ENCODE results near the gene HCFC2. TPM values are rescaled to one million over a fixed set of nuclear protein-coding genes. Genes with fewer than 3 reads are reported as not detected.

HCFC2 gene
- total RNA-seq, 4 donors from 2014 or later: 13.3 to 46.4 (median 20.2) TPM

GRCh38 chr12:104058802-104059201 lies 5.5 kb upstream of the HCFC2 start:
- no peaks in the 10 kb centered on the region for H3K27me3 ChIP-seq
- in situ Hi-C loops (cut with MboI; ENCODE audit: low pct_ligation_motif_present in 1 of 4, low pct_unique_long_range_greater_than_20kb in 1 of 4, low sequenced_read_pairs in 3 of 4): no loop called here
- peaks cover 0 to 17% (median 12%) of the 10 kb centered on the region in 4 donors for H3K4me1 ChIP-seq
- intact Hi-C loops (cut with DNase I; ENCODE audit: low total_unique reads): no loop called here
- no peaks in the 10 kb centered on the region for H3K9me3 ChIP-seq
- no peak overlapping the region for H3K27ac ChIP-seq
- H3K36me3 ChIP-seq: no peaks in the 10 kb centered on the region
- no peak for DNase-seq
- H3K4me3 ChIP-seq: no peak overlapping the region
- TF ChIP-seq POLR2AphosphoS5 (IDR thresholded peaks at IDR 0.05) (no peak), CTCF (IDR thresholded peaks at IDR 0.05) (no peak), EP300 (IDR thresholded peaks at IDR 0.05; ENCODE audit: low read depth) (no peak), POLR2A (IDR thresholded peaks at IDR 0.05) (no peak)
- 79 to 100% methylated on average over 2 to 4 of the region's 4 CpGs for WGBS, 2 donors (ENCODE audit: low coverage in 1 of 2)

GRCh38 chr12:104059963-104060362 lies 4.4 kb upstream of the HCFC2 start:
- TF ChIP-seq POLR2A (IDR thresholded peaks at IDR 0.05) (no peak), POLR2AphosphoS5 (IDR thresholded peaks at IDR 0.05) (no peak), EP300 (IDR thresholded peaks at IDR 0.05; ENCODE audit: low read depth) (no peak)
- in situ Hi-C loops (cut with MboI; ENCODE audit: low pct_ligation_motif_present in 1 of 4, low pct_unique_long_range_greater_than_20kb in 1 of 4, low sequenced_read_pairs in 3 of 4): no loop called here
- Histone ChIP-seq H3K36me3 (no peaks in the 10 kb centered on the region), H3K4me3 (no peak overlapping the region), H3K9me3 (no peaks in the 10 kb centered on the region), H3K27ac (no peak overlapping the region), H3K4me1 (peaks cover 0 to 17% (median 12%) of the 10 kb centered on the region in 4 donors), H3K27me3 (no peaks in the 10 kb centered on the region)
- intact Hi-C loops (cut with DNase I; ENCODE audit: low total_unique reads): no loop called here
- DNase-seq: no peak
- 68 to 90% methylated on average over 2 of the region's 2 CpGs for WGBS, 2 donors (ENCODE audit: low coverage in 1 of 2)

GRCh38 chr12:104060791-104061190 lies 3.5 kb upstream of the HCFC2 start:
- Histone ChIP-seq H3K9me3 (no peaks in the 10 kb centered on the region), H3K4me3 (no peak overlapping the region), H3K36me3 (no peaks in the 10 kb centered on the region), H3K27ac (no peak overlapping the region), H3K27me3 (no peaks in the 10 kb centered on the region), H3K4me1 (peaks cover 7 to 21% (median 16%) of the 10 kb centered on the region in 4 donors)
- in situ Hi-C loops (cut with MboI; ENCODE audit: low pct_ligation_motif_present in 1 of 4, low pct_unique_long_range_greater_than_20kb in 1 of 4, low sequenced_read_pairs in 3 of 4): no loop called here
- no peak for TF ChIP-seq POLR2A (IDR thresholded peaks at IDR 0.05)
- TF ChIP-seq POLR2AphosphoS5 (IDR thresholded peaks at IDR 0.05): no peak
- no peak for TF ChIP-seq CTCF (IDR thresholded peaks at IDR 0.05)
- no peak for TF ChIP-seq EP300 (IDR thresholded peaks at IDR 0.05; ENCODE audit: low read depth)
- WGBS, 2 donors (ENCODE audit: low coverage in 1 of 2): 17 to 62% methylated on average over 1 to 2 of the region's 2 CpGs
- intact Hi-C loops (cut with DNase I; ENCODE audit: low total_unique reads): no loop called here
- no peak for DNase-seq

GRCh38 chr12:104063712-104064030 lies 660 bp upstream of the HCFC2 start:
- no peak for DNase-seq
- peak overlapping the region; percentile 65 to 94 (median 78) for H3K4me3 ChIP-seq
- H3K36me3 ChIP-seq: peaks cover 0 to 8% (median 0%) of the 10 kb centered on the region in 4 donors
- in situ Hi-C loops (cut with MboI; ENCODE audit: low pct_ligation_motif_present in 1 of 4, low pct_unique_long_range_greater_than_20kb in 1 of 4, low sequenced_read_pairs in 3 of 4): no loop called here
- TF ChIP-seq EP300 (IDR thresholded peaks at IDR 0.05; ENCODE audit: low read depth) (no peak), POLR2AphosphoS5 (IDR thresholded peaks at IDR 0.05) (no peak), POLR2A (IDR thresholded peaks at IDR 0.05) (no peak), CTCF (IDR thresholded peaks at IDR 0.05) (no peak)
- 0% methylated on average over 1 to 5 of the region's 7 CpGs for WGBS, 2 donors (ENCODE audit: low coverage in 1 of 2)
- peak overlapping the region; percentile 88 to 92 (median 91) for H3K27ac ChIP-seq
- no peaks in the 10 kb centered on the region for H3K9me3 ChIP-seq
- peaks cover 10 to 29% (median 18%) of the 10 kb centered on the region in 4 donors for H3K4me1 ChIP-seq
- no peaks in the 10 kb centered on the region for H3K27me3 ChIP-seq
- intact Hi-C loops (cut with DNase I; ENCODE audit: low total_unique reads): no loop called here
